AG09319 (cell line): ENCODE measurements around the gene NKTR.
"Not testable (repeated sequence)": the region's sequence is repeated elsewhere in the genome, so short reads cannot be mapped to it uniquely, and the experiment has no call there.

Experiments used
- DNase-seq: peaks from one replicate; pipeline ENCODE4 v3.0.0-alpha.2; 2010; ENCODE audit warnings: low read depth; ENCODE audit errors: extremely low read depth
- CTCF ChIP-seq: IDR thresholded peaks from 2 replicates; pipeline ENCODE4 v1.5.1; 2011; ENCODE audit warnings: low read depth, mild to moderate bottlenecking, inconsistent platforms, low read length, moderate library complexity

The NKTR gene

GRCh38 chr3:42572278-42572677, 28.2 kb upstream of the NKTR start:
- no peak for DNase-seq
- TF ChIP-seq CTCF, result peak; percentile 43

GRCh38 chr3:42575137-42575741, 25.2 kb upstream of the NKTR start:
- no peak for TF ChIP-seq CTCF

GRCh38 chr3:42578054-42578453, 22.4 kb upstream of the NKTR start:
- no peak for DNase-seq
- TF ChIP-seq CTCF, result no peak

More at GRCh38 chr3:42575137-42575741, 25.2 kb upstream of the NKTR start:
- no peak for DNase-seq

- not testable (repeated sequence) for DNase-seq
Measured at GRCh38 chr3:42579346-42579745, 21.1 kb upstream of the NKTR start.

DNA sequence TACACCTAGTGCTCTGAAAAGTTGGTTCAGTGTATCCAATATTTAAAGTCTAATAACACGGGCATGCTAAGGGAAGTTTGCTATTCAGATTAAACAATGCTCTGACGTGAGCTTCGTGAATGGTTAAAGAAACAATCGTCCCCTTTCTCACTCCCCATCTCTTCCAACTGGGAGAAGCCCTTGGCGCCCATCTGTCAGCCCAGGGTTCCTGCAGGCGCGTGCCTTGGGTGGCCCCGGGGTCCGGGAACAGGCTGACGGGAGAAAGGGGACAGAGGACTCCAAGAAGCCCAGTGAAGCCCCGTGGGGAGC, 19.1 kb upstream of the NKTR start:
- no peak for TF ChIP-seq CTCF
- no peak for DNase-seq

DNA sequence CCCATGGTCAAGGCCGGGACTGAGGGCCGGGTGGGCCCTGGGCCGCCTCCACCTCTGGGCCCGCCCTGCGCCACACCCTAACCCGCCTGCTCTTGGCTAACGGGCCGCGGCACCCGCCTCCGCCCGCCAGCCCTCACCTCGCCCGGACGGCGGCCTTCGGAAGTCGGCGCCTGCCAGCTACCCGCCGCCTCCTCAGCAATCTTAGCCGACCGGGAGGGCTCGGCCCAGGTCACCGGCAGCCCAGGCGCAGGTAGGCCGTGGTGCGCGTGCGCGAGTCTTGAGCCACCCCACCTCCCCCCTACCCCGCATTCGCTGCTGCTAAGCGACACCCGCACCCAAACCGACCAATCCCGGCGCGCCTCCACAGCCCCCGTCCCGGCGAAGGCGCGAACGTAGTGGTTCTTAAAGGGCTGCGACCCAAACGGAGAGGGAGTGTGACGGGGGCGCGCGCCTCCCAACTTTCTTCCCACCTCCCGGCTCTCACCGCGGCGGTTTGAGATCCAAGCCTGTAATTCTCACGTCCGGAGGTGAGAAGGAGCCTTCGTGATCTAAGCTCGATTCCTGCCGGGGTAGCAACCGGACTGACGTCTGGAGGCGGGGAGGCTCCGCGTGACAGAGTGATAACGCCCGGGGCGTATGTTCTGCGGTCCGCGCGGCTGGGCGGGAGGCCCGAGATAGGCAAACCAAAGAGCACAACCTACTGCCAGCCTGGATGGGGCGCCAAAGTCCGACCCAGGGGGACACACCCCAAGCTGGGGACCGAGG, 18.6 kb upstream of the NKTR start, which contains the start of gene SEC22C:
SEC22C (minus strand) TSS at position 259 of the 765 bp plus-strand sequence. CDS start 12,921 bp downstream, outside the sequence.
- TF ChIP-seq CTCF, result peak; percentile 26
- peak; percentile 67 for DNase-seq

GRCh38 chr3:42582474-42583070, 17.9 kb upstream of the NKTR start:
- TF ChIP-seq CTCF, result no peak
- DNase-seq, result no peak
